Stimulated activated CD4-positive, alpha-beta T cell treated with anti-CD3 and anti-CD28 coated beads, Interleukin-4, amount 100 ng/mL, for 24 hours (primary cell): ENCODE results near the gene C13orf42.

Source experiments
- DNase-seq: peaks from one replicate; pipeline ENCODE4 v3.0.0-alpha.2; 2020

Gene C13orf42

GRCh38 chr13:51064753-51065152, 46.3 kb downstream of the C13orf42 start:
- DNase-seq = no peak

GRCh38 chr13:51063909-51064308, 47.2 kb downstream of the C13orf42 start:
- no peak for DNase-seq

- no peak for DNase-seq
Observed at GRCh38 chr13:51058461-51059167, 52.5 kb downstream of the C13orf42 start.

- DNase-seq = no peak
Observed at GRCh38 chr13:51057906-51058305, 53.2 kb downstream of the C13orf42 start.

- no peak for DNase-seq
Observed at GRCh38 chr13:51057001-51057400, 54.1 kb downstream of the C13orf42 start.

- DNase-seq = no peak
Observed at GRCh38 chr13:51052581-51052980, 58.5 kb downstream of the C13orf42 start.

GRCh38 chr13:51050021-51050830, 60.8 kb downstream of the C13orf42 start:
- no peak for DNase-seq

DNA sequence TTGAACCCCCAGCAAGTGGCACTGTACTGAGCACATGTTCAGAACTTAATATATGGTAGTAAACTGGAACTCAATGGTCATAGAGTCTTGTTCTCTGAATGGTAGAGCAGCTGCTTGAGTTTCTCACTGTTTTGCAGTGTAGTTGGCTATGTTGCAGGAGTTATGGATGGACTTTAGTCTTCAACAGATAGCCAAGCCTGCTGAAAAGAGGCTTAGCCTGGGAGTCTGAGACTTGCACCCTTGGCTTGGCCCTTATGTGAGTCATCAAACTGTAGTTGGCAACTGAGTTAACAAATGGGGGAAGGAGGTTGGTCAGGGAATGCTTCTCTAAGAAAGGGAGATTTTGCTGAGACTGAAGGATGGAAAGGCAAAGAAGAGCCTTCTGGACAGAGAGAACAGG, 62.5 kb downstream of the C13orf42 start:
- DNase-seq = no peak

- no peak for DNase-seq
Observed at GRCh38 chr13:51048166-51048461, 63.0 kb downstream of the C13orf42 start.

GRCh38 chr13:51047434-51048165, 63.5 kb downstream of the C13orf42 start:
- DNase-seq = no peak

GRCh38 chr13:51045451-51045850, 65.6 kb downstream of the C13orf42 start:
- no peak for DNase-seq

DNA sequence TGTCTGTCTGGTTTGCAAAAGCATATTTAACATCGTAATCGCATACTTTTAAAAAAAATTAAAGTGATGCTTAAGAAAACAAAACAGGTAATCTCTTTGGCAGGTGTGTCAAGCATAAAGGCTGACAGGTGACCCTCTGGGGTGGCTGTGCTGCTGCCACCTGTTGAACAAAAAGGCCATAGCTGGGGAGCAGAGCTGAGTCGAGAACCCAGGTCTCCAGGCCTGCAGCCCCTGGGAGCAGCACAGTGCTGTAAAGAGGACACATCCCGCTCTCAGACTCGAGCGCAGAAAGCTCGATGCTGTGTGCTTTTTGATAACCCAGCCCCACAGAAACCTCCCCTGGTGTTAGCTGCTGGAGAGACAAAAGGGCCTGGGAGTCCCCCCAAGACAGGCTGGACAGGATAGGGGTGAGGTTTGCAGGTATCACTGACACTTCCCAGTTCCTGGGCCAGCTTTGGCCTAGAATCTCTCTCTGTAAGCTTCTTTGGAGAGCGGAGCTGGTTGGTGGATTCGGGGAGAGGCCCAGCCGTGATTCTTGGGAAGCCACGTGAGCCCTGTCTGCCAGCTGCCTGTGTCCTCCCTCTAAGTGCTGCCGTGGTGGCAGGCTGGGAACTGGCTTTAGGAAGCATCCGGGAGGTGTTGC, 66.9 kb downstream of the C13orf42 start:
- DNase-seq = no peak

GRCh38 chr13:51043310-51043709, 67.8 kb downstream of the C13orf42 start:
- no peak for DNase-seq

DNA sequence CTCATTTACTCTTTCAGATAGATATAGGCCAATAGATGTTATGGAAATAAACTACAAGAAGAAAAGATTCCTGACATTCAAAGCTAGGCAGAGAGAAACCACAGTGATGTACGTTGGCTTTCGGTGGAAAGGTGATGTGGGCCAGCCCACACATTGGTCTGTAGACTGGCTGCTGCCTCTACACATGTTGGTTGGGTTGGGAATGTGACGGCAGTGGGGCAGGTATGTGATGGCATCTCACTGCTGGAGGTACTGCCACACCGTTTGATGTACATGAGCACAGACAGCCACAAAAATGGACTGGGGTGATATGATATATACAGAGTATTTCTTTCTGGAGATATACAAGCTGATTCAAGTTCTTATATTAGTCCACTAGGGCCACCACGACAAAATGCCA, 69.4 kb downstream of the C13orf42 start:
- no peak for DNase-seq

- DNase-seq = no peak
Observed at GRCh38 chr13:51041126-51041525, 69.9 kb downstream of the C13orf42 start.

- DNase-seq = no peak
Observed at GRCh38 chr13:51040431-51040830, 70.6 kb downstream of the C13orf42 start.

DNA sequence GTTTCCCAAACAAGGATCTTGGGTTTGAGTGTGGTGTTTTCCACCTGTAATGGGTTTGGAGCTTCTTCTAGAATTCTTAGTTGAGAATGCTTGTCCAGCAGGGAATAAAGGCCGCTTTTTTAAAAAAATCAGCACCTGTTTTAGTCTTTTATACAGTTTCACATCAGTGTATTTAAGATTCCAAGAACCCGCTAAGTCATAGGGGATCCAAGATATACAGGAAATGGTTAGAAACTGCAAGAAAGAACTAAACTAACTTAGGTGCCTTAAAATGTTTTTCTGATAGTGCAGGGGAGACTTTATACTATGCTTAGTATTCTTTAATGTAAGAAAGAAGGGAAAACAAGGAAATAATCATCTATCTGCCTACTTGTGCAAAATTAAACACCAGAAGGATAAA, 74.7 kb downstream of the C13orf42 start:
- no peak for DNase-seq

DNA sequence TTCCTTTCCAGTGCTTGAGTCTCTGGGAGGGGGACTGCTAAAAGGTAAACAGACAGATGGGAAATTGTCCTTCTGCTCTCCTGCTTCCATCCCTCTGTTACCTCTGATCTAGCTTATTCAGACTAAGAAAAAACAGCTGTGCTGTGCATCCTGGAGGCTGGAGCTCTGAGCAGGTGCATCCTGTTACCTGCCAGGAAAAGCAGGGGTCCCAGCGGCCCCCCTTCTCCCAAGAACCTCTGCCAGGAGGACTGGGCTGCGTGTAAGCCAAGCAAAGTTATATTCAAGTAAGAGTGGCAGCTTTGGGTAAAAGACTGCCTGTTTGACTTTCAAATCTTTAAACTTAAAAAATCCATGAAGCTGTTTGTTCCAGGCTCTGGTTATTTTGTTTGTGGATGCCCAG, 75.1 kb downstream of the C13orf42 start:
- no peak for DNase-seq

- DNase-seq = no peak
Observed at GRCh38 chr13:51035469-51035868, 75.6 kb downstream of the C13orf42 start.

- no peak for DNase-seq
Observed at GRCh38 chr13:51034906-51035305, 76.2 kb downstream of the C13orf42 start.

- DNase-seq = no peak
Observed at GRCh38 chr13:51033421-51034185, 77.5 kb downstream of the C13orf42 start.

DNA sequence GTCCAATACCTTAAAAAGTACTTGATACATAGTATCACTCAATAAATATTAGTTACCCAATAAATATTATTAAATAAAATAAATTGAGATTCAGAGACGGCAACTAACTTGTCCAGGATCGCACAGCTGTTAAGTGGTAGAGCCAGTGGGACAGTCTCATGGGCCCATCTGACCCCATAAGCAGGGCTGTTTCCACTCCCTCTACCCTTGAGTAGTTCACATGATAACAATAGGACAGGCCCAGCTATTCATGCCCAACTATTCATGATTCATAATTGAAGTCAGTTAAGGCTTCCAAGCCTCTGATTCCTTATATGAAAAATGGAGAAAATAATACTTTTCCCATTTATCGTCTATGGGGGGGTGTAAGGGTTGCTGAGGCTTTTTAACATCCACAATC, 78.2 kb downstream of the C13orf42 start:
- DNase-seq = no peak
